ENCODE data around the gene IL3.

GRCh38 chr5:132112111-132112510, 51.7 kb downstream of the IL3 start:
- TF ChIP-seq ZC3H10 (CRISPR knock-in tag; IDR thresholded peaks at IDR 0.05) (no peak), CSRNP3 (CRISPR knock-in tag; IDR thresholded peaks at IDR 0.05) (no peak), ZNF8 (CRISPR knock-in tag; IDR thresholded peaks at IDR 0.05) (no peak), CREB5 (CRISPR knock-in tag; IDR thresholded peaks at IDR 0.05; ENCODE audit: low read depth) (no peak), ZFP30 (CRISPR knock-in tag; IDR thresholded peaks at IDR 0.05) (no peak), ARNTL (CRISPR knock-in tag; IDR thresholded peaks at IDR 0.05; ENCODE audit: borderline replicate concordance, low read depth) (no peak), RARB (CRISPR knock-in tag; IDR thresholded peaks at IDR 0.05) (no peak), GLIS3 (CRISPR knock-in tag; IDR thresholded peaks at IDR 0.05) (no peak), ZNF565 (CRISPR knock-in tag; conservative IDR thresholded peaks at IDR 0.05; ENCODE audit: low read depth) (no peak), SNAI2 (CRISPR knock-in tag; IDR thresholded peaks at IDR 0.05) (no peak), ZFP3 (CRISPR knock-in tag; IDR thresholded peaks at IDR 0.05) (no peak), PATZ1 (CRISPR knock-in tag; IDR thresholded peaks at IDR 0.05; ENCODE audit: borderline replicate concordance) (no peak), BACH2 (CRISPR knock-in tag; IDR thresholded peaks at IDR 0.05; ENCODE audit: borderline replicate concordance) (no peak)
